Lung (tissue), 12 donors: ENCODE results near the gene ZMIZ2. TPM values are rescaled to one million over a fixed set of nuclear protein-coding genes. Genes with fewer than 3 reads are reported as not detected.
A peak's percentile ranks its signal among the peaks of the same experiment; 100 is the strongest.

ENCODE experiments used
- ATAC-seq: fragments of 200-7000 bp; cut with Tn5 transposase; one replicate; pipeline ENCODE4 v1.9.1; 2020; ENCODE audit warnings: moderate number of reproducible peaks; ENCODE audit not compliant: insufficient read depth, low FRiP score
- DNase-seq, 3 donors: peaks; one replicate each; pipeline ENCODE4 v3.0.0-alpha.2; 2013 to 2017
- H3K27ac ChIP-seq, 2 donors: one replicate each; pipeline ENCODE4 v1.5.1; 2013; ENCODE audit warnings: mild to moderate bottlenecking in 2 of 2, moderate library complexity in 2 of 2, control low read depth in 1 of 2, inconsistent platforms in 1 of 2, low read depth in 1 of 2, low read length in 1 of 2
- H3K27me3 ChIP-seq, 3 donors: one replicate each; pipeline ENCODE4 v1.5.1; 2013; ENCODE audit warnings: low read length in 2 of 3; ENCODE audit not compliant: control insufficient read depth in 3 of 3, insufficient read depth in 3 of 3
- H3K36me3 ChIP-seq, 4 donors: one replicate each; pipeline ENCODE4 v1.5.1; 2013; ENCODE audit warnings: low read length in 4 of 4, mild to moderate bottlenecking in 1 of 4, moderate library complexity in 1 of 4; ENCODE audit not compliant: control insufficient read depth in 4 of 4, insufficient read depth in 4 of 4
- H3K4me1 ChIP-seq, 5 donors: one replicate each; pipeline ENCODE4 v1.5.1; 2013; ENCODE audit warnings: low read length in 5 of 5, mild to moderate bottlenecking in 2 of 5, moderate library complexity in 1 of 5; ENCODE audit not compliant: control insufficient read depth in 5 of 5, insufficient read depth in 5 of 5
- H3K4me3 ChIP-seq: one replicate; pipeline ENCODE4 v1.5.1; 2013; ENCODE audit warnings: mild to moderate bottlenecking, control low read depth, moderate library complexity
- H3K9ac ChIP-seq, 2 donors: one replicate each; pipeline ENCODE4 v1.5.1; 2013; ENCODE audit warnings: low read length in 2 of 2, control low read depth in 1 of 2; ENCODE audit not compliant: insufficient read depth in 1 of 2
- H3K9me3 ChIP-seq, 4 donors: one replicate each; pipeline ENCODE4 v1.5.1; 2013; ENCODE audit warnings: low read length in 3 of 4, mild to moderate bottlenecking in 1 of 4, moderate library complexity in 1 of 4; ENCODE audit not compliant: control insufficient read depth in 4 of 4, insufficient read depth in 3 of 4
- WGBS, 2 donors: extraction: QIAGEN DNeasy Blood & Tissue Kit; methylation state at CpG; one replicate each; pipeline ENCODE4 v1.1.7; 2013; 5-methylcytosine and 5-hydroxymethylcytosine counted together
- polyA plus RNA-seq, 2 donors: library from polyadenylated mRNA; stranded (reverse); fragments of 200-250 nt; gene quantifications; one replicate each; pipeline ENCODE4 v1.2.1, GENCODE V29; 2013
- total RNA-seq, 2 donors: library from RNA; depleted of rRNA in 1 of 2; stranded (reverse); fragments of >200 nt in 1 of 2; gene quantifications; one replicate each; pipeline ENCODE4 v1.2.1, GENCODE V29; 2014 to 2021
- TF ChIP-seq, protein P1 (sequence below): IDR thresholded peaks from 2 replicates; pipeline ENCODE4 v1.5.1; 2012; ENCODE audit warnings: mild to moderate bottlenecking; ENCODE audit errors: control extremely low read depth, extremely low read depth
- donor health status: control.
- donor health status: control.
- donor health status: Bipolar disorder and iron deficiency.
- donor health status: healthy.
- donor health status: DM: yes; HTN: yes; CAD: no.

Gene ZMIZ2
- total and polyA plus RNA-seq, 4 donors, result 26.2 to 103 (median 53.7) TPM

- H3K27ac ChIP-seq, result no peak overlapping the region
- TF ChIP-seq, protein P1, sequence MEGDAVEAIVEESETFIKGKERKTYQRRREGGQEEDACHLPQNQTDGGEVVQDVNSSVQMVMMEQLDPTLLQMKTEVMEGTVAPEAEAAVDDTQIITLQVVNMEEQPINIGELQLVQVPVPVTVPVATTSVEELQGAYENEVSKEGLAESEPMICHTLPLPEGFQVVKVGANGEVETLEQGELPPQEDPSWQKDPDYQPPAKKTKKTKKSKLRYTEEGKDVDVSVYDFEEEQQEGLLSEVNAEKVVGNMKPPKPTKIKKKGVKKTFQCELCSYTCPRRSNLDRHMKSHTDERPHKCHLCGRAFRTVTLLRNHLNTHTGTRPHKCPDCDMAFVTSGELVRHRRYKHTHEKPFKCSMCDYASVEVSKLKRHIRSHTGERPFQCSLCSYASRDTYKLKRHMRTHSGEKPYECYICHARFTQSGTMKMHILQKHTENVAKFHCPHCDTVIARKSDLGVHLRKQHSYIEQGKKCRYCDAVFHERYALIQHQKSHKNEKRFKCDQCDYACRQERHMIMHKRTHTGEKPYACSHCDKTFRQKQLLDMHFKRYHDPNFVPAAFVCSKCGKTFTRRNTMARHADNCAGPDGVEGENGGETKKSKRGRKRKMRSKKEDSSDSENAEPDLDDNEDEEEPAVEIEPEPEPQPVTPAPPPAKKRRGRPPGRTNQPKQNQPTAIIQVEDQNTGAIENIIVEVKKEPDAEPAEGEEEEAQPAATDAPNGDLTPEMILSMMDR, result no peak
- H3K27me3 ChIP-seq, result no peaks in the 10 kb centered on the region
- H3K4me3 ChIP-seq, result no peak overlapping the region
- DNase-seq, result no peak
- WGBS, 2 donors, result 82 to 91% methylated on average over 5 of the region's 5 CpGs
- no peaks in the 10 kb centered on the region for H3K9me3 ChIP-seq
- H3K4me1 ChIP-seq, result no peaks in the 10 kb centered on the region
- H3K36me3 ChIP-seq, result no peaks in the 10 kb centered on the region
- ATAC-seq, result no peak
- H3K9ac ChIP-seq, result no peak overlapping the region
Measured at GRCh38 chr7:44789990-44790389, 41.3 kb downstream of the ZMIZ2 start.

GRCh38 chr7:44791278-44792219, 42.9 kb downstream of the ZMIZ2 start:
- DNase-seq (peak in 1 of 3 donors; percentile 23), ATAC-seq (no peak)
- Histone ChIP-seq H3K4me3 (no peak overlapping the region), H3K9me3 (no peaks in the 10 kb centered on the region), H3K27ac (no peak overlapping the region), H3K36me3 (no peaks in the 10 kb centered on the region), H3K27me3 (no peaks in the 10 kb centered on the region), H3K4me1 (no peaks in the 10 kb centered on the region), H3K9ac (no peak overlapping the region)
- WGBS, 2 donors, result 87 to 90% methylated on average over 8 of the region's 8 CpGs
- TF ChIP-seq, protein P1, result no peak

GRCh38 chr7:44793919-44794318, 45.3 kb downstream of the ZMIZ2 start:
- H3K4me1 ChIP-seq, result peaks cover 1 to 13% (median 7%) of the 10 kb centered on the region in 5 donors
- 78 to 91% methylated on average over 5 of the region's 5 CpGs for WGBS, 2 donors
- no peak overlapping the region for H3K9ac ChIP-seq
- peak in 1 of 3 donors; percentile 21 for DNase-seq
- no peak overlapping the region for H3K27ac ChIP-seq
- H3K36me3 ChIP-seq, result peaks cover 0 to 10% (median 3%) of the 10 kb centered on the region in 4 donors
- no peaks in the 10 kb centered on the region for H3K9me3 ChIP-seq
- ATAC-seq, result no peak
- no peaks in the 10 kb centered on the region for H3K27me3 ChIP-seq
- TF ChIP-seq, protein P1, result no peak
- no peak overlapping the region for H3K4me3 ChIP-seq
